GM23248 (cell line): ENCODE results near the gene SYNPO2. TPM values are rescaled to one million over a fixed set of nuclear protein-coding genes. Genes with fewer than 3 reads are reported as not detected.

Experiments
- DNase-seq: peaks from one replicate; pipeline ENCODE4 v3.0.0-alpha.2; 2015
- H2AFZ ChIP-seq: fragments of 200-600 bp; sonication (generic); 2 replicates; pipeline ENCODE4 v1.6.1; 2016; ENCODE audit warnings: antibody characterized with exemption
- H3F3A ChIP-seq: fragments of 200-600 bp; sonication (generic); 2 replicates; pipeline ENCODE4 v1.6.1; 2016; ENCODE audit warnings: mild to moderate bottlenecking, antibody characterized with exemption, mixed run types; ENCODE audit not compliant: insufficient read depth
- H3K27ac ChIP-seq: fragments of 200-600 bp; sonication (generic); 2 replicates; pipeline ENCODE4 v1.5.1; 2016; ENCODE audit warnings: mild to moderate bottlenecking
- H3K27me3 ChIP-seq: fragments of 200-600 bp; sonication (generic); replicated peaks from 2 replicates; pipeline ENCODE4 v1.6.1; 2016; ENCODE audit warnings: mild to moderate bottlenecking; ENCODE audit not compliant: insufficient read depth
- H3K36me3 ChIP-seq: fragments of 200-600 bp; sonication (generic); 2 replicates; pipeline ENCODE4 v1.6.1; 2016; ENCODE audit warnings: low read depth, mild to moderate bottlenecking
- H3K4me1 ChIP-seq: fragments of 200-600 bp; sonication (generic); 2 replicates; pipeline ENCODE4 v1.6.1; 2016; ENCODE audit warnings: mild to moderate bottlenecking; ENCODE audit not compliant: insufficient read depth
- H3K4me2 ChIP-seq: fragments of 200-600 bp; sonication (generic); one replicate; pipeline ENCODE4 v1.6.1; 2016; ENCODE audit warnings: mild to moderate bottlenecking; ENCODE audit not compliant: unreplicated experiment
- H3K4me3 ChIP-seq: fragments of 200-600 bp; sonication (generic); 2 replicates; pipeline ENCODE4 v1.5.1; 2016; ENCODE audit warnings: mild to moderate bottlenecking
- H3K79me2 ChIP-seq: fragments of 200-600 bp; sonication (generic); 2 replicates; pipeline ENCODE4 v1.6.1; 2016; ENCODE audit warnings: mild to moderate bottlenecking; ENCODE audit not compliant: insufficient read depth
- H3K9ac ChIP-seq: fragments of 200-600 bp; sonication (generic); 2 replicates; pipeline ENCODE4 v1.6.1; 2016; ENCODE audit warnings: mild to moderate bottlenecking
- H3K9me2 ChIP-seq: fragments of 200-600 bp; sonication (generic); 2 replicates; pipeline ENCODE4 v1.6.1; 2016; ENCODE audit warnings: mixed run types, mild to moderate bottlenecking, moderate library complexity; ENCODE audit not compliant: insufficient read depth
- H3K9me3 ChIP-seq: fragments of 200-600 bp; sonication (generic); one replicate; pipeline ENCODE4 v1.6.1; 2017; ENCODE audit warnings: low read depth
- H4K20me1 ChIP-seq: fragments of 200-600 bp; sonication (generic); 2 replicates; pipeline ENCODE4 v1.6.0; 2016; ENCODE audit not compliant: insufficient read depth
- EZH2 ChIP-seq: fragments of 200-600 bp; sonication (generic); IDR thresholded peaks from 2 replicates; pipeline ENCODE4 v1.6.1; 2018; ENCODE audit warnings: antibody characterized with exemption, mild to moderate bottlenecking; ENCODE audit not compliant: insufficient read depth, poor library complexity, severe bottlenecking
- EZH2phosphoT487 ChIP-seq: fragments of 200-600 bp; sonication (generic); IDR thresholded peaks from 2 replicates; pipeline ENCODE4 v1.6.1; 2018; ENCODE audit warnings: antibody characterized with exemption, moderate library complexity, mild to moderate bottlenecking, low read depth; ENCODE audit not compliant: insufficient read depth
- WGBS, 2 experiments: methylation state at CpG; one replicate each; pipeline ENCODE4 v1.1.6; 2015 to 2017; ENCODE audit warnings: low lambda C conversion rate in 2 of 2, low coverage in 1 of 2; ENCODE audit errors: missing lambda C conversion rate in 2 of 2; 5-methylcytosine and 5-hydroxymethylcytosine counted together
- in situ Hi-C: fragments of 300-500 bp; cut with MboI; formaldehyde crosslinking; loops from 2 replicates; pipeline ENCODE4 v1.15.0; 2020
- polyA plus RNA-seq: library from polyadenylated mRNA; unstranded; fragments of >200 nt; fragmentation: Nextera tagmentation; extraction: Ambion mirVana; gene quantifications from 2 replicates; pipeline ENCODE4 v1.2.1, GENCODE V29; 2016
- total RNA-seq: library from RNA; depleted of rRNA; stranded (reverse); fragments of >200 nt; shearing (Covaris generic); gene quantifications from 2 replicates; pipeline ENCODE4 v1.2.3, GENCODE V29; 2014

Gene SYNPO2
- total and polyA plus RNA-seq, 2 experiments from 2014 or later: 3.1 to 5.0 TPM

DNA sequence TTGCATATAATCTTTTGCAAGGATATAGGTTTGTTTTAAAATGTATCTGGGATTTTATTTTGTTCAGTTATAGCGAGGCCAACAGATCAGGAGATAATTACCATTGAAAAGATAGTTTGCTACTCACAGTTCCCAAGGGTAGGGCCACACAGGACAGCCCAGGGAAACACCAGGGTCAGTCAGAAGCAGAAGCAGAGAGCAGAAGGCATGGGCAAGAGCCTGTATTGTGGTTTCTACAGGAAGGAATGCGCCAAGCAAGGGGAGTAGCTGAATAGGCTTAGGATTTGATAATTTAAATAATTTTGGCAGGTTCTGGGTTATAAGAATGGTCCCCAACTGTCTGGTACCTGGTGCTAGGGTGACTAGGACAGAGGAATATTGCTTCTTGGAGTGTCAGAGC is 61.6 kb downstream of the SYNPO2 start:
- Histone ChIP-seq H3K9me2 (no peaks in the 10 kb centered on the region), H3K36me3 (no peaks in the 10 kb centered on the region), H3K9me3 (no peaks in the 10 kb centered on the region), H3K4me1 (peaks cover 23% of the 10 kb centered on the region), H3K4me2 (no peak overlapping the region), H3F3A (peaks cover 13% of the 10 kb centered on the region), H3K9ac (no peak overlapping the region), H3K79me2 (no peaks in the 10 kb centered on the region), H4K20me1 (no peaks in the 10 kb centered on the region), H3K27ac (no peak overlapping the region), H2AFZ (no peak overlapping the region), H3K4me3 (no peak overlapping the region), H3K27me3 (no peaks in the 10 kb centered on the region)
- in situ Hi-C loops: loop anchor here (25.0 kb wide), 1 partner anchor 188 kb away; no protein-coding TSS in a partner anchor
- TF ChIP-seq EZH2: no peak
- no peak for TF ChIP-seq EZH2phosphoT487
- DNase-seq: no peak
- WGBS, 2 experiments: 95 to 98% methylated on average over 2 of the region's 2 CpGs

DNA sequence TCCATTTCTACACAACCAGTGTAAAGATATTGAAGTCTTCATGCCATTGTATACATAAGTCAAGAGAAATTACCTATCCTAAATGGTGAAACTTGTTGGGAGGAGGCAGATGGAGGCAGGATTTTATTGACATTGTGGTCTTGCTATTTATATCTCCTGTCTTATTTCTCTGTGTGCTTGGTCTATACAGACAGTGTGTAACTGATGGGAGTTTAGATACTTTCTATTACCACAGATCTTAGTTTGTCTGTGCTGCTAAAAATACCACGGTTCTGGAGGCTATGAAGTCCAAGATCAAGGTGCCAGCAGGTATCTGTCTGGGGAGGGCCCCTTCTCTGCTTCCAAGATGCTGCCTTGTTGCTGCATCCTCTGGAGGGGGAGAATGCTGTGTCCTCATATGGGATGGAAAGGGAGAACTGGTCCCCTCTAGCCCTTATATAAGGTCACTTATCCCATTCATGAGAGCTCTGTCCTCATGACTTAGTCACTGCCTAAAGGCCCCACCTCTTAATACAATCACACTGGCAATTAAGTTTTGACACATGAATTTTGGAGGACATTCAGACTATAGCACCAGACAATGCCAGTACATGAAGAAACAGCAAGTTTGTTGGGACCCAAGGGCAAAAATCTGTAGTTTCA is 62.4 kb downstream of the SYNPO2 start:
- no peaks in the 10 kb centered on the region for H3K79me2 ChIP-seq
- TF ChIP-seq EZH2 (no peak), EZH2phosphoT487 (no peak)
- no peak overlapping the region for H3K27ac ChIP-seq
- peaks cover 31% of the 10 kb centered on the region for H3K4me1 ChIP-seq
- no peaks in the 10 kb centered on the region for H3K36me3 ChIP-seq
- H3F3A ChIP-seq: peaks cover 21% of the 10 kb centered on the region
- no peak overlapping the region for H3K4me2 ChIP-seq
- H3K27me3 ChIP-seq: no peaks in the 10 kb centered on the region
- no peak overlapping the region for H3K4me3 ChIP-seq
- no peaks in the 10 kb centered on the region for H4K20me1 ChIP-seq
- in situ Hi-C loops: loop anchor here (25.0 kb wide), 1 partner anchor 189 kb away; no protein-coding TSS in a partner anchor
- WGBS, 2 experiments: 23 to 42% methylated on average over 1 of the region's 1 CpG
- no peaks in the 10 kb centered on the region for H3K9me3 ChIP-seq
- no peaks in the 10 kb centered on the region for H3K9me2 ChIP-seq
- no peak overlapping the region for H2AFZ ChIP-seq
- no peak for DNase-seq
- no peak overlapping the region for H3K9ac ChIP-seq

DNA sequence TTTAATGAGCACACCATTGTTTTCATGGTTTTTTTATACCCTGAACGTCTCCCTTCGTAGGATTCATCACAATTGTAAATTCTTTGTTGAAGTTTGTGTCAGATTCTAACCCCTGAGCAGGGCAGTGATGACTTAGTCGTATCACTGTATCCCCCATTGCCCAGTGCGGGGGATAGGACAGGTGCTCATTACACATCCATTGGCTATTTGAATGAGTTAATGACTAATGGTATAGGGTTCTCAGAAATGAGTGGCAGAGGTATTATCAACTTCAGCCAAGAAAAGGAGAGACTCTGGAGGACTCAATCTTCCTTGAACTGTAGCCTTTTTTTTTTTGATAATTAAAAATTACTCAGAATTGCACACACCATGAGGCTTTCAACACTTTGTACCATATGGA is 64.6 kb downstream of the SYNPO2 start:
- no peaks in the 10 kb centered on the region for H3K79me2 ChIP-seq
- no peaks in the 10 kb centered on the region for H4K20me1 ChIP-seq
- H3K4me1 ChIP-seq: peaks cover 42% of the 10 kb centered on the region
- peak overlapping the region; percentile 13 for H3K4me2 ChIP-seq
- TF ChIP-seq EZH2phosphoT487: no peak
- no peak for TF ChIP-seq EZH2
- no peak overlapping the region for H3K9ac ChIP-seq
- H2AFZ ChIP-seq: peak overlapping the region; percentile 35; the same call in 1 of the 2 replicates
- no peak overlapping the region for H3K27ac ChIP-seq
- 33% methylated on average over 4 of the region's 4 CpGs for WGBS, 2 experiments
- H3F3A ChIP-seq: peaks cover 26% of the 10 kb centered on the region
- no peaks in the 10 kb centered on the region for H3K9me2 ChIP-seq
- H3K36me3 ChIP-seq: no peaks in the 10 kb centered on the region
- H3K27me3 ChIP-seq: no peaks in the 10 kb centered on the region
- peak; percentile 38 for DNase-seq
- H3K9me3 ChIP-seq: no peaks in the 10 kb centered on the region
- in situ Hi-C loops: loop anchor here (25.0 kb wide), 1 partner anchor 191 kb away; no protein-coding TSS in a partner anchor
- H3K4me3 ChIP-seq: no peak overlapping the region

DNA sequence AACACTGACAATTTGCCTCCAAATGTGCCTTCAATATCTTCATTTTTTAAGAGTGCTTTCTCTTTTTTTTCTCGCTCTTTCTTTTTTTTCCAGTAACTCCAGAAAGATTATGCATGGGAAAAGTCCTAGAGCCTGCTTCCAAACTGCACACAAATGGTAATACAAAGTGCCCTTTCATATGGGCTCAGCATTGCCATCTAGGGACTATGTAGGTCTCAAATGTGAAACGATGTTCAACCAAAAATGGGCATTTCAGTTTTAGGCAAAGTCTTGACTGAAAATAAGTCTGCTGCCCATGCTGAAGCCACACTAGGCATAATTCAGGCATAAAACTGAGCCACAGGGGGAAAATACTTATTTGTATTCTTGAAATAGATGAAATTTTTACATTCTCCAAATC is 65.6 kb downstream of the SYNPO2 start:
- Histone ChIP-seq H3K27me3 (no peaks in the 10 kb centered on the region), H3K36me3 (no peaks in the 10 kb centered on the region), H3K4me2 (peak overlapping the region; percentile 84), H3K4me3 (no peak overlapping the region), H2AFZ (0 out of 2 replicates have a peak overlapping the region, but pooled peaks have one; percentile 3), H3K4me1 (peaks cover 42% of the 10 kb centered on the region), H4K20me1 (no peaks in the 10 kb centered on the region), H3K79me2 (no peaks in the 10 kb centered on the region), H3K9me2 (no peaks in the 10 kb centered on the region), H3K27ac (peak overlapping the region; percentile 91), H3K9ac (peak overlapping the region; percentile 67), H3F3A (peaks cover 26% of the 10 kb centered on the region), H3K9me3 (no peaks in the 10 kb centered on the region)
- in situ Hi-C loops: loop anchor here (25.0 kb wide), 1 partner anchor 192 kb away; no protein-coding TSS in a partner anchor
- WGBS, 2 experiments: 47 to 57% methylated on average over 2 of the region's 2 CpGs
- DNase-seq: peak; percentile 64
- TF ChIP-seq EZH2: no peak
- no peak for TF ChIP-seq EZH2phosphoT487
